Measurements from ENCODE around the gene MGAT4C. TPM values are rescaled to one million over a fixed set of nuclear protein-coding genes. Genes with fewer than 3 reads are reported as not detected.

The MGAT4C gene
- total and polyA plus RNA-seq, 2 experiments from 2014 or later: 4.5 to 4.7 TPM

DNA sequence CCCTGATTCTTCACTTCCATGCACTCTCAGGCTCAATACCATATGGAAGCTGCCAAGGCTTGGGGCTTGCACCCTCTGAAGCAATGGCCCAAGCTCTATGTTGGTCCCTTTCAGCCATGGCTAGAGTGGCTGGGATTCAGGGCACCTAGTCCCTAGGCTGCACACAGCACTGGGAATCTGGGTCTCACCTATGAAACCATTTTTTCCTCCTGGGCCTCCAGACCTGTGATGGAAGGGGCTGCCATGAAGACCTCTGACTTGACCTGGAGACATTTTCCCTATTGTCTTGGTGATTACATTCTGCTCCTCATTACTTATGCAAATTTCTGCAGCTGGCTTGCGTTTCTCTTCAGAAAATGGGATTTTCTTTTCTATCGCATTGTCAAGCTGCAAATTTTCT lies 258.1 kb downstream of the MGAT4C start (continued):
- TF ChIP-seq, protein P1, sequence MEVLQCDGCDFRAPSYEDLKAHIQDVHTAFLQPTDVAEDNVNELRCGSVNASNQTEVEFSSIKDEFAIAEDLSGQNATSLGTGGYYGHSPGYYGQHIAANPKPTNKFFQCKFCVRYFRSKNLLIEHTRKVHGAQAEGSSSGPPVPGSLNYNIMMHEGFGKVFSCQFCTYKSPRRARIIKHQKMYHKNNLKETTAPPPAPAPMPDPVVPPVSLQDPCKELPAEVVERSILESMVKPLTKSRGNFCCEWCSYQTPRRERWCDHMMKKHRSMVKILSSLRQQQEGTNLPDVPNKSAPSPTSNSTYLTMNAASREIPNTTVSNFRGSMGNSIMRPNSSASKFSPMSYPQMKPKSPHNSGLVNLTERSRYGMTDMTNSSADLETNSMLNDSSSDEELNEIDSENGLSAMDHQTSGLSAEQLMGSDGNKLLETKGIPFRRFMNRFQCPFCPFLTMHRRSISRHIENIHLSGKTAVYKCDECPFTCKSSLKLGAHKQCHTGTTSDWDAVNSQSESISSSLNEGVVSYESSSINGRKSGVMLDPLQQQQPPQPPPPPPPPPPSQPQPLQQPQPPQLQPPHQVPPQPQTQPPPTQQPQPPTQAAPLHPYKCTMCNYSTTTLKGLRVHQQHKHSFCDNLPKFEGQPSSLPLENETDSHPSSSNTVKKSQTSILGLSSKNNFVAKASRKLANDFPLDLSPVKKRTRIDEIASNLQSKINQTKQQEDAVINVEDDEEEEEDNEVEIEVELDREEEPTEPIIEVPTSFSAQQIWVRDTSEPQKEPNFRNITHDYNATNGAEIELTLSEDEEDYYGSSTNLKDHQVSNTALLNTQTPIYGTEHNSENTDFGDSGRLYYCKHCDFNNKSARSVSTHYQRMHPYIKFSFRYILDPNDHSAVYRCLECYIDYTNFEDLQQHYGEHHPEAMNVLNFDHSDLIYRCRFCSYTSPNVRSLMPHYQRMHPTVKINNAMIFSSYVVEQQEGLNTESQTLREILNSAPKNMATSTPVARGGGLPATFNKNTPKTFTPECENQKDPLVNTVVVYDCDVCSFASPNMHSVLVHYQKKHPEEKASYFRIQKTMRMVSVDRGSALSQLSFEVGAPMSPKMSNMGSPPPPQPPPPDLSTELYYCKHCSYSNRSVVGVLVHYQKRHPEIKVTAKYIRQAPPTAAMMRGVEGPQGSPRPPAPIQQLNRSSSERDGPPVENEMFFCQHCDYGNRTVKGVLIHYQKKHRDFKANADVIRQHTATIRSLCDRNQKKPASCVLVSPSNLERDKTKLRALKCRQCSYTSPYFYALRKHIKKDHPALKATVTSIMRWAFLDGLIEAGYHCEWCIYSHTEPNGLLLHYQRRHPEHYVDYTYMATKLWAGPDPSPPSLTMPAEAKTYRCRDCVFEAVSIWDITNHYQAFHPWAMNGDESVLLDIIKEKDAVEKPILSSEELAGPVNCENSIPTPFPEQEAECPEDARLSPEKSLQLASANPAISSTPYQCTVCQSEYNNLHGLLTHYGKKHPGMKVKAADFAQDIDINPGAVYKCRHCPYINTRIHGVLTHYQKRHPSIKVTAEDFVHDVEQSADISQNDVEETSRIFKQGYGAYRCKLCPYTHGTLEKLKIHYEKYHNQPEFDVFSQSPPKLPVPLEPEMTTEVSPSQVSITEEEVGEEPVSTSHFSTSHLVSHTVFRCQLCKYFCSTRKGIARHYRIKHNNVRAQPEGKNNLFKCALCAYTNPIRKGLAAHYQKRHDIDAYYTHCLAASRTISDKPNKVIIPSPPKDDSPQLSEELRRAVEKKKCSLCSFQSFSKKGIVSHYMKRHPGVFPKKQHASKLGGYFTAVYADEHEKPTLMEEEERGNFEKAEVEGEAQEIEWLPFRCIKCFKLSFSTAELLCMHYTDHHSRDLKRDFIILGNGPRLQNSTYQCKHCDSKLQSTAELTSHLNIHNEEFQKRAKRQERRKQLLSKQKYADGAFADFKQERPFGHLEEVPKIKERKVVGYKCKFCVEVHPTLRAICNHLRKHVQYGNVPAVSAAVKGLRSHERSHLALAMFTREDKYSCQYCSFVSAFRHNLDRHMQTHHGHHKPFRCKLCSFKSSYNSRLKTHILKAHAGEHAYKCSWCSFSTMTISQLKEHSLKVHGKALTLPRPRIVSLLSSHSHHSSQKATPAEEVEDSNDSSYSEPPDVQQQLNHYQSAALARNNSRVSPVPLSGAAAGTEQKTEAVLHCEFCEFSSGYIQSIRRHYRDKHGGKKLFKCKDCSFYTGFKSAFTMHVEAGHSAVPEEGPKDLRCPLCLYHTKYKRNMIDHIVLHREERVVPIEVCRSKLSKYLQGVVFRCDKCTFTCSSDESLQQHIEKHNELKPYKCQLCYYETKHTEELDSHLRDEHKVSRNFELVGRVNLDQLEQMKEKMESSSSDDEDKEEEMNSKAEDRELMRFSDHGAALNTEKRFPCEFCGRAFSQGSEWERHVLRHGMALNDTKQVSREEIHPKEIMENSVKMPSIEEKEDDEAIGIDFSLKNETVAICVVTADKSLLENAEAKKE (CRISPR knock-in tag; IDR thresholded peaks at IDR 0.05): no peak
- TF ChIP-seq CREB1 (CRISPR knock-in tag; IDR thresholded peaks at IDR 0.05; ENCODE audit: low read depth) (no peak), STAT1 (IDR thresholded peaks at IDR 0.05; ENCODE audit: unreplicated experiment) (no peak), POLR2AphosphoS5 (IDR thresholded peaks at IDR 0.05; ENCODE audit: low read depth) (no peak), JUNB (IDR thresholded peaks at IDR 0.05; ENCODE audit: unreplicated experiment) (no peak), NANOG (IDR thresholded peaks at IDR 0.05; ENCODE audit: borderline replicate concordance) (no peak), ZNF331 (CRISPR knock-in tag; IDR thresholded peaks at IDR 0.05; ENCODE audit: low read depth) (no peak)
- TF ChIP-seq, protein P2, sequence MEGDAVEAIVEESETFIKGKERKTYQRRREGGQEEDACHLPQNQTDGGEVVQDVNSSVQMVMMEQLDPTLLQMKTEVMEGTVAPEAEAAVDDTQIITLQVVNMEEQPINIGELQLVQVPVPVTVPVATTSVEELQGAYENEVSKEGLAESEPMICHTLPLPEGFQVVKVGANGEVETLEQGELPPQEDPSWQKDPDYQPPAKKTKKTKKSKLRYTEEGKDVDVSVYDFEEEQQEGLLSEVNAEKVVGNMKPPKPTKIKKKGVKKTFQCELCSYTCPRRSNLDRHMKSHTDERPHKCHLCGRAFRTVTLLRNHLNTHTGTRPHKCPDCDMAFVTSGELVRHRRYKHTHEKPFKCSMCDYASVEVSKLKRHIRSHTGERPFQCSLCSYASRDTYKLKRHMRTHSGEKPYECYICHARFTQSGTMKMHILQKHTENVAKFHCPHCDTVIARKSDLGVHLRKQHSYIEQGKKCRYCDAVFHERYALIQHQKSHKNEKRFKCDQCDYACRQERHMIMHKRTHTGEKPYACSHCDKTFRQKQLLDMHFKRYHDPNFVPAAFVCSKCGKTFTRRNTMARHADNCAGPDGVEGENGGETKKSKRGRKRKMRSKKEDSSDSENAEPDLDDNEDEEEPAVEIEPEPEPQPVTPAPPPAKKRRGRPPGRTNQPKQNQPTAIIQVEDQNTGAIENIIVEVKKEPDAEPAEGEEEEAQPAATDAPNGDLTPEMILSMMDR (conservative IDR thresholded peaks at IDR 0.05; ENCODE audit: low read depth in 2 of 2): no peak

GRCh38 chr12:85996280-85996679 lies 259.9 kb downstream of the MGAT4C start:
- Histone ChIP-seq H3K79me2 (replicated peaks; ENCODE audit: insufficient read depth) (no peaks in the 10 kb centered on the region), H4K20me1 (replicated peaks; ENCODE audit: insufficient read depth) (no peaks in the 10 kb centered on the region), H3K4me2 (no peak overlapping the region), H3K36me3 (ENCODE audit: insufficient read depth) (peaks cover 24% of the 10 kb centered on the region), H3F3A (replicated peaks; ENCODE audit: low read depth) (no peaks in the 10 kb centered on the region), H3K27ac (ENCODE audit: low read depth) (no peak overlapping the region), H3K4me1 (ENCODE audit: insufficient read depth) (no peaks in the 10 kb centered on the region), H2AFZ (no peak overlapping the region), H3K4me3 (no peak overlapping the region), H3K9me2 (ENCODE audit: insufficient read depth) (no peaks in the 10 kb centered on the region), H3K27me3 (ENCODE audit: insufficient read depth) (no peaks in the 10 kb centered on the region)
- H3K4me1 Mint-ChIP-seq: no peaks in the 10 kb centered on the region
- H3K4me3 Mint-ChIP-seq: no peak overlapping the region
- peaks cover 81% of the 10 kb centered on the region for H3K9me3 Mint-ChIP-seq
- H3K27ac Mint-ChIP-seq: no peak overlapping the region
- TF ChIP-seq CREB1 (CRISPR knock-in tag; IDR thresholded peaks at IDR 0.05; ENCODE audit: low read depth): no peak
- no peak for TF ChIP-seq JUNB (IDR thresholded peaks at IDR 0.05; ENCODE audit: unreplicated experiment)
- no peak for TF ChIP-seq EZH2 (IDR thresholded peaks at IDR 0.05; ENCODE audit: low read depth, unreplicated experiment)
- TF ChIP-seq, protein P3, sequence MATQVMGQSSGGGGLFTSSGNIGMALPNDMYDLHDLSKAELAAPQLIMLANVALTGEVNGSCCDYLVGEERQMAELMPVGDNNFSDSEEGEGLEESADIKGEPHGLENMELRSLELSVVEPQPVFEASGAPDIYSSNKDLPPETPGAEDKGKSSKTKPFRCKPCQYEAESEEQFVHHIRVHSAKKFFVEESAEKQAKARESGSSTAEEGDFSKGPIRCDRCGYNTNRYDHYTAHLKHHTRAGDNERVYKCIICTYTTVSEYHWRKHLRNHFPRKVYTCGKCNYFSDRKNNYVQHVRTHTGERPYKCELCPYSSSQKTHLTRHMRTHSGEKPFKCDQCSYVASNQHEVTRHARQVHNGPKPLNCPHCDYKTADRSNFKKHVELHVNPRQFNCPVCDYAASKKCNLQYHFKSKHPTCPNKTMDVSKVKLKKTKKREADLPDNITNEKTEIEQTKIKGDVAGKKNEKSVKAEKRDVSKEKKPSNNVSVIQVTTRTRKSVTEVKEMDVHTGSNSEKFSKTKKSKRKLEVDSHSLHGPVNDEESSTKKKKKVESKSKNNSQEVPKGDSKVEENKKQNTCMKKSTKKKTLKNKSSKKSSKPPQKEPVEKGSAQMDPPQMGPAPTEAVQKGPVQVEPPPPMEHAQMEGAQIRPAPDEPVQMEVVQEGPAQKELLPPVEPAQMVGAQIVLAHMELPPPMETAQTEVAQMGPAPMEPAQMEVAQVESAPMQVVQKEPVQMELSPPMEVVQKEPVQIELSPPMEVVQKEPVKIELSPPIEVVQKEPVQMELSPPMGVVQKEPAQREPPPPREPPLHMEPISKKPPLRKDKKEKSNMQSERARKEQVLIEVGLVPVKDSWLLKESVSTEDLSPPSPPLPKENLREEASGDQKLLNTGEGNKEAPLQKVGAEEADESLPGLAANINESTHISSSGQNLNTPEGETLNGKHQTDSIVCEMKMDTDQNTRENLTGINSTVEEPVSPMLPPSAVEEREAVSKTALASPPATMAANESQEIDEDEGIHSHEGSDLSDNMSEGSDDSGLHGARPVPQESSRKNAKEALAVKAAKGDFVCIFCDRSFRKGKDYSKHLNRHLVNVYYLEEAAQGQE (IDR thresholded peaks at IDR 0.05; ENCODE audit: unreplicated experiment): no peak
- no peak for TF ChIP-seq STAT1 (IDR thresholded peaks at IDR 0.05; ENCODE audit: unreplicated experiment)
- no peak for TF ChIP-seq NANOG (IDR thresholded peaks at IDR 0.05; ENCODE audit: borderline replicate concordance)
- TF ChIP-seq EZH2phosphoT487 (IDR thresholded peaks at IDR 0.05; ENCODE audit: unreplicated experiment): no peak
- TF ChIP-seq ZNF331 (CRISPR knock-in tag; IDR thresholded peaks at IDR 0.05; ENCODE audit: low read depth): no peak
- TF ChIP-seq ZNF114 (CRISPR knock-in tag; IDR thresholded peaks at IDR 0.05): no peak
- H3K27me3 Mint-ChIP-seq (ENCODE audit: insufficient read depth, low read depth, poor library complexity): peaks cover 4% of the 10 kb centered on the region
- DNase-seq (ENCODE audit: low spot score) (no peak), ATAC-seq (no peak)
- H3K36me3 Mint-ChIP-seq (ENCODE audit: low read depth): peaks cover 75% of the 10 kb centered on the region

Data from GM23338 (cell line).